Coronary artery (tissue), 2 donors: ENCODE results near the gene ATP2C1.

ENCODE experiments used
- DNase-seq: peaks from one replicate; pipeline ENCODE4 v3.0.0-alpha.2; 2017; ENCODE audit warnings: low spot score
- H3K27ac ChIP-seq, 2 donors: fragments of 200-600 bp; sonication (generic); one replicate each; pipeline ENCODE4 v1.5.1; 2016 to 2019
- H3K4me3 ChIP-seq: fragments of 200-600 bp; sonication (generic); 2 replicates; pipeline ENCODE4 v1.5.1; 2016; ENCODE audit warnings: mild to moderate bottlenecking, moderate library complexity
- CTCF ChIP-seq: fragments of 200-600 bp; sonication (generic); IDR thresholded peaks from one replicate; pipeline ENCODE4 v1.5.1; 2019; ENCODE audit warnings: antibody characterized with exemption

Gene ATP2C1

GRCh38 chr3:130950641-130951040 lies 56.8 kb downstream of the ATP2C1 start:
- TF ChIP-seq CTCF, result no peak
- Histone ChIP-seq H3K27ac (no peak overlapping the region), H3K4me3 (no peak overlapping the region)
- no peak for DNase-seq

GRCh38 chr3:130955481-130955880 lies 61.6 kb downstream of the ATP2C1 start:
- DNase-seq, result no peak
- Histone ChIP-seq H3K27ac (no peak overlapping the region), H3K4me3 (no peak overlapping the region)
- no peak for TF ChIP-seq CTCF

DNA sequence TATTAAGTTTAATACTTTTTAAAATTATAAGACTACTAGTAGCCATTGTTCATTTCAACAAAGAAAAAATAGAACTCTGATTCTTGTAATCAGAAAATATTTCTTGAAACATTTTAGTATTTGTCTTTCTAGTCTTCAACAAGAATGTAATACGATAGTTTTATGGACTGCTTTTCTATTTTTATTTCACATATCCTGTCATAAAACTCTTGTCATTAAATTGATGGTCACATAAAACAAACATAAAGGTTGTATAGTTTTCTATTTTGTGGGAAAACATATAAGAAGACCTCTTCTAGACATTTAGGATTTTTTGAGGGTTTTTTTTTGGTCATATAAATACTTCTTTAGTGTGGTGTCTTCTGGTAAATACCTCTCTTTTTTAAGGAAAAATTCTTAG lies 62.4 kb downstream of the ATP2C1 start:
- TF ChIP-seq CTCF, result no peak
- DNase-seq, result no peak
- Histone ChIP-seq H3K4me3 (no peak overlapping the region), H3K27ac (no peak overlapping the region)

DNA sequence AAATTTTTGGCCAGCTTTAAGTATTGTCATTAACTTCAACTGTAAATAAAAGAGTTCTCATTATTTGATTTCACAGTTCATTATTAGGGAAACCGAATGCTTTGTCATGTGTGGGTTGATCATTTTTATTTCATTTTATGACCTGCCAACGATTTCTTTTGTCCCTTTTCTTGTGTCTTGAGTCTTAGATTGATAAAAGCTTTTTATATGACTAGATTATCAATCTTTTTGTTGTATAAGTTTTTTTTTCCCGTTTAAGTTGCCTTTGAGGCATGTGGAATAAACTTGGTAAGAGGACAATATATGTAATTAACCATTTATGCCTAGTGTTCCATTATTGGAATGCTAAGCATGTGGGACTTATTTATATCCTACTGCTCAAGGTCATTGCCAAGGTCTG lies 62.8 kb downstream of the ATP2C1 start:
- no peak for DNase-seq
- no peak overlapping the region for H3K27ac ChIP-seq
- H3K4me3 ChIP-seq, result no peak overlapping the region
- no peak for TF ChIP-seq CTCF

GRCh38 chr3:130960139-130960795 lies 66.4 kb downstream of the ATP2C1 start:
- TF ChIP-seq CTCF, result no peak
- no peak overlapping the region for H3K4me3 ChIP-seq
- H3K27ac ChIP-seq, result no peak overlapping the region
- DNase-seq, result no peak

DNA sequence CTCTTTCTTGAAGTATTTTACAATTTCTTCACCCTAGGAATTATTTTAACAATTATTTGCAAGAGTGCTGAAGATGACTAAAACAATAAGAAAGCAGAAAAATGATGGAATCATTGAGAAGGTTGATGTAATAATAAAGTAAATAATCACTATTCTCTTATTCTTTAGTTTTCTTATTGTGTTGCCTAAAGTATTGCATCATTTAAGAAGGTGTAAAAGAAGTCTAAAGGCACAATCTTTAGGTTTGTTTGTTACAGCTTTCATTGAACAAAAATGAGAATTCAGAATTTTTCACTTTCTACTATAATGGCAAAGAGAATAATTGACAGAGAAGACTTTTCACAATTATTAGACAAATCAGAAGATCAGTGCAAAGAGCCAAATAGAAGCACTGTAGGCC lies 67.6 kb downstream of the ATP2C1 start:
- no peak for DNase-seq
- no peak overlapping the region for H3K27ac ChIP-seq
- no peak overlapping the region for H3K4me3 ChIP-seq
- no peak for TF ChIP-seq CTCF

DNA sequence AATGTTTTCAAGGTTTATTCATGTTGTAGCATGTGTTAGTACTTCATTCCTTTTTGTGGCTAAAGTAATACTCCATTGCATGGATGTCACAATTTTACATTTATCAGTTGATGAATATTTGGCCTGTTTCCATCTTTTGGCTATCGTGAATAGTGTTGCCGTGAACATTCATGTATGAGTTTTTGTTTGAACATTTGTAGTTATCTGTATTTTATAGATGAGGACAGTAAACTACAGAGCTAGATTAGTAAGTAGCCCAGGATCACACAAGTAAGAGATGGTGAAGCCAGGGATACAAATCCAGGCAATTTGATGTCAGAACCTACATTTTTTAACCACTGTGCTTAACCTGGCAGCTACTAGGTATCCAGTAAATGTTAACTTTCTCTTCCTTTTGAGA lies 69.6 kb downstream of the ATP2C1 start:
- Histone ChIP-seq H3K4me3 (no peak overlapping the region), H3K27ac (no peak overlapping the region)
- no peak for DNase-seq
- no peak for TF ChIP-seq CTCF
